Measurements from ENCODE around the gene NCS1.

NCS1 gene

GRCh38 chr9:130172161-130172857, at the start of gene NCS1:
TSS of gene NCS1 (plus strand) at chr9:130172404. CDS start at chr9:130172664, 260 bp downstream.
- H3K4me3 ChIP-seq, result peak within 1 kb of the TSS; percentile 52 to 69 (median 63)
- H3K27ac ChIP-seq, result peak within 1 kb of the TSS; percentile 4 to 89 (median 72)

- no peak overlapping the region for H3K27ac ChIP-seq
- no peak overlapping the region for H3K4me3 ChIP-seq
These were observed 49.7 kb upstream of the NCS1 start for GRCh38 chr9:130122456-130122855.

GRCh38 chr9:130124085-130124860, 47.9 kb upstream of the NCS1 start:
- Histone ChIP-seq H3K27ac (no peak overlapping the region), H3K4me3 (no peak overlapping the region)

- H3K27ac ChIP-seq, result peak overlapping the region in 12 of 21 experiments; percentile 1 to 95 (median 80)
These were observed 45.3 kb upstream of the NCS1 start for GRCh38 chr9:130126721-130127433.

GRCh38 chr9:130128251-130128650, 44.0 kb upstream of the NCS1 start:
- Histone ChIP-seq H3K27ac (peak overlapping the region in 20 of 21 experiments; percentile 25 to 95 (median 79)), H3K4me3 (no peak overlapping the region)

More at GRCh38 chr9:130126721-130127433, 45.3 kb upstream of the NCS1 start:
- no peak overlapping the region for H3K4me3 ChIP-seq

- Histone ChIP-seq H3K4me3 (no peak overlapping the region), H3K27ac (peak overlapping the region; percentile 26 to 95 (median 80))
These were observed 43.3 kb upstream of the NCS1 start for GRCh38 chr9:130128733-130129431.

- H3K27ac ChIP-seq, result peak overlapping the region in 20 of 21 experiments; percentile 26 to 95 (median 80)
These were observed 42.7 kb upstream of the NCS1 start for GRCh38 chr9:130129432-130130061.

GRCh38 chr9:130132746-130133145, 39.5 kb upstream of the NCS1 start:
- no peak overlapping the region for H3K27ac ChIP-seq
- no peak overlapping the region for H3K4me3 ChIP-seq

More at GRCh38 chr9:130129432-130130061, 42.7 kb upstream of the NCS1 start:
- no peak overlapping the region for H3K4me3 ChIP-seq

GRCh38 chr9:130137081-130137640, 35.0 kb upstream of the NCS1 start:
- Histone ChIP-seq H3K4me3 (no peak overlapping the region), H3K27ac (peak overlapping the region in 4 of 21 experiments; percentile 14 to 56 (median 38))

GRCh38 chr9:130137641-130138081, 34.5 kb upstream of the NCS1 start:
- H3K27ac ChIP-seq, result peak overlapping the region in 8 of 21 experiments; percentile 14 to 56 (median 49)
- H3K4me3 ChIP-seq, result no peak overlapping the region

- H3K4me3 ChIP-seq, result no peak overlapping the region
- peak overlapping the region in 10 of 21 experiments; percentile 9 to 56 (median 44) for H3K27ac ChIP-seq
These were observed 34.0 kb upstream of the NCS1 start for GRCh38 chr9:130138171-130138653.

- H3K4me3 ChIP-seq, result no peak overlapping the region
These were observed 33.4 kb upstream of the NCS1 start for GRCh38 chr9:130138791-130139190.

GRCh38 chr9:130139251-130139650, 33.0 kb upstream of the NCS1 start:
- Histone ChIP-seq H3K4me3 (no peak overlapping the region), H3K27ac (peak overlapping the region in 4 of 21 experiments; percentile 9 to 65 (median 27))

More at GRCh38 chr9:130138791-130139190, 33.4 kb upstream of the NCS1 start:
- H3K27ac ChIP-seq, result peak overlapping the region in 7 of 21 experiments; percentile 4 to 56 (median 42)

- Histone ChIP-seq H3K4me3 (no peak overlapping the region), H3K27ac (no peak overlapping the region)
These were observed 31.5 kb upstream of the NCS1 start for GRCh38 chr9:130140706-130141105.

- Histone ChIP-seq H3K27ac (no peak overlapping the region), H3K4me3 (no peak overlapping the region)
These were observed 30.1 kb upstream of the NCS1 start for GRCh38 chr9:130142056-130142455.

- Histone ChIP-seq H3K27ac (no peak overlapping the region), H3K4me3 (no peak overlapping the region)
These were observed 29.6 kb upstream of the NCS1 start for GRCh38 chr9:130142641-130143040.

GRCh38 chr9:130143279-130143893, 28.8 kb upstream of the NCS1 start:
- Histone ChIP-seq H3K4me3 (no peak overlapping the region), H3K27ac (no peak overlapping the region)

- no peak overlapping the region for H3K27ac ChIP-seq
- no peak overlapping the region for H3K4me3 ChIP-seq
These were observed 28.2 kb upstream of the NCS1 start for GRCh38 chr9:130143958-130144366.

All from skin epidermis (tissue), 12 donors.